NCI-H82 (cell line): Measurements from ENCODE around the gene SLC38A1.
A peak's percentile ranks its signal among the peaks of the same experiment; 100 is the strongest.

Experiments
- DNase-seq: peaks from one replicate; lab custom pipeline; 2025; lab: John Stamatoyannopoulos, UW

The SLC38A1 gene

GRCh38 chr12:46230983-46231382, 37.9 kb downstream of the SLC38A1 start:
- no peak for DNase-seq

DNA sequence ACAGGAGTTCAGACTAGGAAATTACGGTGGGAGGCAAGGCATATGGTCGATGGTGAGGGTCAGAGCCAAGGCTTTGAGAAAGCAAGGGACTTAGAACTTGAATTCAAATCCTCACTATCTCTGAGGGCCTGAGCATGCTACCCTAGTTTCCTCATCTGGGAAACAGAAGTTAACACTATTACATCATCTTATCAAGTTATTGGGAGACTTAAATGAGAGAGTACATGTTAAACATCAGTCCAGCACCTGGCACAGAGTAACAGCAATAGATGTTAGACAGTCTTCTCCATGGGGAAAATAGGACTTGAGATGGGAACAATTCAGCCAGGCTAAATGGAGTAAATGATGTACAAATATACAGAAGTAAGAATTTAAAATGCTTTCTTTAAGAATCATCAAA, 38.5 kb downstream of the SLC38A1 start:
- no peak for DNase-seq

DNA sequence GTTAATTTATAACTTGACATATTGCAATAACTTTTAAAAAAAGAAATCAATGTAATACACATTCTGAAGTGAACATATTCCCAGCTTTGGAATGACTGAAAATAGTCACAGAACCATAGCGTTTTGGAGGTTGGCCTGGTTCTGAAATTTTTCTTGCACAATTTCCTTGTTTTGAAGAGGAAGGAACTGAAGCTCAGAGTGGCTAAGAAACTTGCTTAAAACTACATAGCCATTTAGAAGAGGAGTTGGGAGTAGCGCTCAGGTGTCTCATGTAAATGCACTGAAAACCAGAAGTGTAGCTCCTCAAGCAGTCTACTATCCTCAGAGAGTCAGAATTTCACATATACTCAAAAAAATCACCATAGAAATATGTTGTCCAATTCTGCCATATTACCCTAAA, 41.2 kb downstream of the SLC38A1 start:
- no peak for DNase-seq

DNA sequence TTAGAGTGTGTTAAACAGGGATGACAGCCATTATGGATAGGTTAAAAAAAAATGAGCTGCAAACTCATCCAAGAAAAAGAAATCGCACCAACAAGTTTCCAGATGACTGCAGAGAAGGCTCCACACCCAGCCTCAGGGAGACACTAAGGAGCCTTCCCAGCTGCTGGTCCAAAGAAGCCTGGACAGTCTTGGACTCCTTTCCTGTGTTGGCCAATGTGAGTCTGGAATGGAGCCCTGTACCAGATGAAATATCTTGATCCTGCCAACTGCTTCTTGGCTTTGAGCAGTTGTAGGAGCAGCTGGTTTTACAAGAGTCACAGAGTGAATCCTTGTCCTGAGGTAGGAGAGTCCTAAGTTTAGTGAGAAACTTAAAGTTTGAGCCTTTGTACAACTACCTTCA, 44.5 kb downstream of the SLC38A1 start:
- no peak for DNase-seq

DNA sequence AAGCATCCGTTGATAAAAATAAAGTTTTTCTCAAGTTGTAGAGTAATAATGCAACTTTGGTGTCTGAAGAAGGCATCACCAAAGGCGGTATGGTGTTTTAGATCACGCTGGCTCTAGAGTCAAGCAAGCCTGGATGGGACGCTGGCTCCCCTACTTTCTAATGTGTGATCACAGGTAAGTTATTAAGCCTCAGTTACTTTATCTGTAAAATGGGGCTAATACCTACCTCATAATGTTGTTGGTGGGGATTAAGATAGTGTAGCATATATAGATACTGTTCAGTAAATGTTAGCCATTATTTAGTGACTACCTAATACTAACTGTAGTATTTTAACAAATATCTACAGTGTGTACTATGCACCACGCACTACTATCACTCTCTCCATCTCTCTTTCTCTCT, 45.8 kb downstream of the SLC38A1 start:
- DNase-seq, result no peak

DNA sequence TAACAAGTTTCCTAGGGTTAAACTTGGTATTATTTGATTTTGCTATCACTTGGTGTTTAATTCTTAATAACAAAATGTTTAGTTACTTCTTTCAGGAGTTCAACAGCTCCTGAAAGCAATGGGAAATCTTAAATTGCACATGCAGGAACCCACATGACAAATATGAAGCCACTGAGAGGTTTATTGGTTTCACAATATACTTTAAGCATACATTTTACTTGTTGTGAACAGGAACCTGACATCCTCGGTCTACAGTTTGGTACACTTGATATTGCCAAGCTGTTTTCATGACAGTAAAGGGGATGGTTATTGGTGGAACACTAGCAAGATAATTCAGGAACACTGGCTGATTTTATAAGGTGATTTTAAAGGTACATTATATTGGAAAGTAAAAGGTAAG, 46.2 kb downstream of the SLC38A1 start:
- DNase-seq, result no peak

DNA sequence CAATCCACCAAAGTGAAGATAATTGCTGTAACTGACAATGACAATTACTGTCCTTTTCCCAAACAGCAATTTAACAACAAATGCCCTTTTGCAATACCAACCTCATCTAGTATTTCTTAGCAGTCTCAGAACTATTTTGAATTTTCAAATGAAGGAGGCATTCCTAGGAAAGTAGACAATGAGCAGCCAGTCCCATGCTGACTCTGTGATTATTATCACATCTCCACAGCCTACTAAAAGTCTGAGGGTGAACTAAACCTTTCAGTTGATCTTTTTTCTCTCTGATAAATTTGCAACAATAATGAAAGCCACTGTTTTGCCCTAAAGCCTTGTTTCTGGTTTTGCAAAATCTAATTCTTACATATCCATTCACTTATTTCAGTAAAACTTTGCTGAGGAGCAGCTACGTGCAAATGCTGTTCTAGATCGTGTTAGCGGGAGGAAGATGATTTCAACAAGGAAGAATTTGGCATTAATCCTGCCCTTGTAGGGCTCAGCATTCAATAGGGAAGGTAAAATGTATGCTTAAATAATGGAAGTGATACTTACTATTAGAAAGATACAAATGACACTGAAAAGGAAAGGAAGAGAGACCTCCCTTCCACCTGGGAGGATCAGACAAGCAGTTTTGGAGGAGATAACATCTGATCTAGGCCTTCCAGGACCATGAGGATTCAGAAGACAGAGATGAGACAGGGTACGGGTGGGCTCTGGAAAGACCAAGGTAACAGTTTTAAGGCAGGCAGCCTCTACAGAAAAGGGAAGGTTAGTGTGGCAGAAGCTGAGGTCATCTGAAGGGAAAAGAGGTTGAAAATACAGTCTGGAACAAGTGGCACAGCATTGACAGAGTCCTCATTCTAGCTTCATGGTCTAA, 47.4 kb downstream of the SLC38A1 start:
- DNase-seq, result no peak

GRCh38 chr12:46219877-46220655, 48.8 kb downstream of the SLC38A1 start:
- no peak for DNase-seq

GRCh38 chr12:46219132-46219876, 49.5 kb downstream of the SLC38A1 start:
- no peak for DNase-seq

DNA sequence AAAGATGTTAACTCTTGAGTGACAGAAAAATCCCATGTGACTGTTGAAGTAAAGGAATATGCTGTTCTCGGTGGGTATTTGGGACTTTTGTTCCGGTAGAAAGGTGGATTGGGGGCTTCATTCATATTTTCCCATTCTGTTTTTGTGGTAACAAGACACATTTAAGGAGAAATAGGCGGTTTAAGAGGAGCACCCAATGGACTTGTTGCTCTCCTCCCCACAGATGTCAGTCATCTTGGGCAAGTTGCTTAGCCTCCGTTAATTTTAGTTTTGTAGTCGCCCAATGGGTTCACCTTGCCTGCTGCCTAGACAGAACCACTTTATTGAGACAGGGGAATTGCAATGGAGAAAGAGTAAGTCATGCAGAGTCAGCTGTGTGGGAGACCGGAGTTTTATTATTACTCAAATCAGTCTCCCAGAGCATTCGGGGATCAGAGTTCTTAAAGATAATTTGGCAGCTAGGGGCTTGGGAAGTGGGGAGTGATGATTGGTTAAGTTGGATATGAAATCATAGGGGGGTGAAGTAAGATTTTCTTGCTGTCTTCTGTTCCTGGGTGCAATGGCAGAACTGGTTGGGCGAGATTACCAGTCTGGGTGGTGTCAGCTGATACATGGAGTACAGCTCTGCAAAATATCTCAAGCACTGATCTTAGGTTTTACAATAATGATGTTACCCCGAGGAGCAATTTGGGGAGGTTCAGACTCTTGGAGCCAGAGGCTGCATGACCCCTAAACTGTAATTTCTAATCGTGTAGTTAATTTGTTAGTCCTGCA, 50.3 kb downstream of the SLC38A1 start:
- no peak for DNase-seq

DNA sequence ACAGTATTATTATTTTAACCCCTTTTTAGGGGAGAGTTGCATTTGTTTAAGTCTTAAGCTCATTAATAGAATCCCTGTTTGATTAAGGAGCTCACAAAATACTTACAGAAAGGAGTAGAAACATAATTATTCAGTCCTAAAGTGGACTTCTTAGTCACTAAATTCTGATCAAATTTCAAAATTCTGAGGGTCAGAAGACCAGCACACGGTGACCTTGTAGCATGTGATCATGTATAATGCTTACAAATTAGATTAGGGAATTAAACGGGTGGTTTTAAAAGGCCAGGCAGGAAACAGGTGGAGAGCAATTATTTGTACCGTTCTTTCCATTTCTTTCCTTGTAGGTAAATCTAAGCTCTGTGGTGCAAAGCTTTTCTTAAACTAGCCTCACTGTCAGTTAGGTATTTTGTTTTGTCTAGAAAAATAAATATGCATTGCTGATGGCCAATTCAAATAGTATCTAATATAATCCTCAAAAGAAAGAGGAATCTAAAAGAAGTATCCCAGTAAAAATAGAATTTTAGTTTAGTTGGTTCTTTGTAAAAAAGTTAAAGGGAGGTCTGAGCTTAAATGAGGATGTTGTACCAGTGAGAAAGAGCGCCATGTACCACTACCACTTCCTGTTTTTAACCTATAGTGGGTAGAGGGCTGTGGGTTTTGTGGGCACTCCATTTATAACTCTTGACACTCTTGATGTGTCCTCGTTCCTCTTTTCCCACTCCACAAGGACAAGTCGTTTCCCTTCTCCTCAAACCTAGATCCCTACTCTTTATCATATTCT, 51.1 kb downstream of the SLC38A1 start:
- peak; percentile 47 for DNase-seq

GRCh38 chr12:46214668-46215436, 54.0 kb downstream of the SLC38A1 start:
- DNase-seq, result no peak

- DNase-seq, result no peak
These were observed 56.5 kb downstream of the SLC38A1 start for GRCh38 chr12:46212108-46212982.

DNA sequence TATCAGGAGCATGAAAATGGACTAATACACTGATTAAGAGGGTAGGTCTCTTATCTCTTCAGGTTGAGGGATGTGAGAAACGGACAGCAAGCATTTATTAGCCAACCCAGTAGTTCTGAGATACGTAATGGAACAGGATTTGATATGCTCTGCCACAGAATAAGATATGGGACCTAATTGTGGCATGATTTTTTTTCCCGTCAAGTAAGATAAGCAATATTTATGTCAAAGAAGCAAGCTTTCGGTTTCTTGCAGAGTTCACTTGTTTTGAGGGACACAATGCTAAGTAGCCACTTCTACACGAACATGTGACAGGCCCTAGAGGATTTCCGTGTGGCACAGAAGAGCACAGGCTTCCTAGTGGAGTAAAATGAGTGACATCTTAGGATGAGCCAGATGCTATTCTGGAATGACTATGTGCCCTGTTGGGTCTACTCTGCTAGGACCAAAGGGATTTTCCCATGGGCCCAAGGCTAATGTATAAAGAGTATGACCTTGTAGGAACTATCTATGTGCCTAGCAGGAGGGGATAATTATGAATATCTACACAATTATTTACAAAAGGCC, 57.9 kb downstream of the SLC38A1 start:
- DNase-seq, result no peak

DNA sequence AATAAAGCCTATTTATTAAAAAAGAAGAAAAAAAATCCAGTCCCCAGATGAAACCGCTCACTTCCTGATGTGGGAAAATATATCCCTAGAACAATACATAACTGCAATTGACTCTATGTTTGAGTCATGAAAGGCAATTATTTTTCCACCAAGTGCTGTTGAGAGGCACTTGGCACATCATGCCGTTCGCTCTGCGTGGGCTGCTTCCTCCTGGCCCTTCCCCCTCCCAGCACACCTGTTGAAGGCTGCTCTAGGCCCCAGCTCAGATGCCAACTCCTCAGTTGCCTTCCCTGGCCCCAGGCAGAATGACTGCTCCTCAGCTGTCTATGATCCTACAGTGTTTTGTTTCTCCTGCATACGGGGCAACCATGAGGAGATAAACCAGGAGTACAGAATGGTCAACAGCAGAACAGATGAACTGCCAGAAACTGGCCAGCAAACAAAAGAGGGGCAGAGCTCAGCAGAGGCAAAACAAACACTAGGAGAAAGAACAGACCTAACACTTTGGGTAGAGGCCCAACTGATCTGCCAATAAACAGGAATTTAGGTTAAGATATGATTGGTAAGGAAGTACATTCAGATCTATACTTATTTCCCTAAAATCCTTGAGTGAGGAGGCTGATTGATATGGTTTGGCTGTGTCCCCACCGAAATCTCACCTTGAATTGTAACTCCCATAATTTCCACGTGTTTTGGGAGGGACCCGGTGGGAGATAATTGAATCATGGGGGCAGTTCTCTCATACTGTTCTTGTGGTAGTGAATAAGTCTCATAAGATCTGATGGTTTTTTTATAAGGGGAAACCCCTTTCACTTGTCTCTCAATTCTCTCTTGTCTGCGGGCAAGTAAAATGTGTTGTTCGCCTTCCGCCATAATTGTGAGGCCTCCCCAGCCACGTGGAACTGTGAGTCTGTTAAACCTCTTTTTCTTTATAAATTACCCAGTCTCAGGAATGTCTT, 58.6 kb downstream of the SLC38A1 start:
- DNase-seq, result no peak

DNA sequence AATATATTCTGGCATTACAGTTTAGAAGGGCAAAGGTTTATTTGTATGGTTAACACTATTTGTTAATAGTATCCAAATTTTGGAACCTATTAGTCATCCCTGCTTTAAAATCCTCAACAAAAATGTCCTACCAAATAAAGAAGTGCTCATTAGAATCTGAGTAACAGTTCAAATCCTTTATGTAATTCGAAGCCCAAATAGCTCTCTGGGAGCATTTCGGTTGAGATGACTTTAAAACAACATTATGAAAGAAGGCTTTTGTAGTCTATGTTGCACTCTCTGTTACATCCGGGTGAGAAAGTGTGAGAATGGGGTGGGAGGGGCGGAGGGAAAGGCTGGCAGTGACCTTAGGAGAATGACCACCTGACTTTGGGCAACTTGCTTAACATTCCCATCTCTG, 59.7 kb downstream of the SLC38A1 start:
- DNase-seq, result no peak

- no peak for DNase-seq
These were observed 60.5 kb downstream of the SLC38A1 start for GRCh38 chr12:46208370-46208769.

DNA sequence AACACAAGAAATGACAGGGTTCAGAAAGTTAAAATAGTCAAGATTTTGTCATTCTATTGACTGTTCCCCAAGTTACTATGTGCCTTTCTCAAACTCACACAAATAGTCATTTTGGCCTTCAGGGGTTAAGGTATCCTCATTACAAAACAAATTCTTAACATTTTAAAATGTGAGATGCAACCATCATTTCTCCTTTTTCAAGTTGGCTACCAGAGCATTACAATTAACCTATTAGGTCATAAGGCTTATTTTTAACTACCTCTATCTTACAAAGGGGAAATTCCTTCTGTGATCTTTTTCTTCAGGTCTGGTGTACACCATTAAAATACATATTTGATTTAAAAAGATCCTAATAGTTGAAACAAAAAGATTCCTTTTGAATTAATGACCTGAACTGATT, 61.2 kb downstream of the SLC38A1 start:
- no peak for DNase-seq
